ENCODE data around the gene ZNF605. TPM values are rescaled to one million over a fixed set of nuclear protein-coding genes. Genes with fewer than 3 reads are reported as not detected.

Gene ZNF605
- total and polyA plus RNA-seq, 2 donors (not counting 3 experiments of a cell fraction or from before 2014, with no cell fraction given) = 2.4 to 11.3 TPM

DNA sequence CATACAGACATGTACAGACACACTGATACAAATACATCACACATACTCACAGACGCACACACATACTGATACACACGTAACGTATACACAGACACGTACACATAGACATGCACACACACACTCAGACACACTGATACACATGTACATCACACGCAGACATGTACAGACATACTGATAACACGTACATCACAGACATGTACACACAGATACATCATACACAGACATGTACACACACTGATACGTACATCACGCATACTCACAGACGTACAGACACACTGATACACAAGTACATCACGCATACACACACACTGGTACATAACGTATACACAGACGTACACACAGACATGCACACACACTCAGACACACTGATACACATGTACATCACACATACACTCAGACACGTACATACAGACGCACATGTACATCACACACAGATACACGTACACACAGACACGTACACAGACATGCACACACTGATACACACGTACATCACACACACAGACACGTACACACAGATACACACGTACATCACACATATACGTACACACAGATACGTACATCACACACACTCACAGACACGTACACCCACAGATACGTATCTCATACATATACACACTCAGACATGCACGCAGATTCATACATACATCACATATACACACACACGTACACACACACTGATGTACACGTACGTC lies 5.1 kb downstream of the ZNF605 start:
- no peak overlapping the region for H2AFZ ChIP-seq (ENCODE audit: low read depth, low read length)
- no peak overlapping the region for H3K9ac ChIP-seq (replicated peaks; ENCODE audit: extremely low read depth, insufficient read depth, low read length)
- dilution Hi-C loops (cut with MboI; ENCODE audit: extremely low pct_ligation_motif_present, low sequenced_read_pairs) = no loop called here
- TF ChIP-seq, protein P1, sequence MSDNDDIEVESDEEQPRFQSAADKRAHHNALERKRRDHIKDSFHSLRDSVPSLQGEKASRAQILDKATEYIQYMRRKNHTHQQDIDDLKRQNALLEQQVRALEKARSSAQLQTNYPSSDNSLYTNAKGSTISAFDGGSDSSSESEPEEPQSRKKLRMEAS (IDR thresholded peaks at IDR 0.05; ENCODE audit: insufficient read depth, insufficient read length) = no peak
- TF ChIP-seq GATA2 (IDR thresholded peaks at IDR 0.05; ENCODE audit: insufficient read depth, insufficient read length, low read depth, low read length) (no peak), POLR2A (IDR thresholded peaks at IDR 0.05; ENCODE audit: low read depth, low read length) (no peak), POLR2AphosphoS5 (IDR thresholded peaks at IDR 0.05; ENCODE audit: insufficient read depth, low read depth, low read length) (no peak), JUN (IDR thresholded peaks at IDR 0.05; ENCODE audit: borderline replicate concordance, insufficient read depth, insufficient read length, low read depth) (no peak), EZH2 (IDR thresholded peaks at IDR 0.05; ENCODE audit: borderline replicate concordance, low read depth, low read length, severe bottlenecking) (no peak), MYC (IDR thresholded peaks at IDR 0.05; ENCODE audit: low read depth, low read length) (no peak), FOS (IDR thresholded peaks at IDR 0.05; ENCODE audit: borderline replicate concordance, insufficient read depth, low read length) (no peak)
- TF ChIP-seq, protein P2, sequence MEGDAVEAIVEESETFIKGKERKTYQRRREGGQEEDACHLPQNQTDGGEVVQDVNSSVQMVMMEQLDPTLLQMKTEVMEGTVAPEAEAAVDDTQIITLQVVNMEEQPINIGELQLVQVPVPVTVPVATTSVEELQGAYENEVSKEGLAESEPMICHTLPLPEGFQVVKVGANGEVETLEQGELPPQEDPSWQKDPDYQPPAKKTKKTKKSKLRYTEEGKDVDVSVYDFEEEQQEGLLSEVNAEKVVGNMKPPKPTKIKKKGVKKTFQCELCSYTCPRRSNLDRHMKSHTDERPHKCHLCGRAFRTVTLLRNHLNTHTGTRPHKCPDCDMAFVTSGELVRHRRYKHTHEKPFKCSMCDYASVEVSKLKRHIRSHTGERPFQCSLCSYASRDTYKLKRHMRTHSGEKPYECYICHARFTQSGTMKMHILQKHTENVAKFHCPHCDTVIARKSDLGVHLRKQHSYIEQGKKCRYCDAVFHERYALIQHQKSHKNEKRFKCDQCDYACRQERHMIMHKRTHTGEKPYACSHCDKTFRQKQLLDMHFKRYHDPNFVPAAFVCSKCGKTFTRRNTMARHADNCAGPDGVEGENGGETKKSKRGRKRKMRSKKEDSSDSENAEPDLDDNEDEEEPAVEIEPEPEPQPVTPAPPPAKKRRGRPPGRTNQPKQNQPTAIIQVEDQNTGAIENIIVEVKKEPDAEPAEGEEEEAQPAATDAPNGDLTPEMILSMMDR (IDR thresholded peaks at IDR 0.05; ENCODE audit: extremely low read depth in 1 of 2, insufficient read depth in 1 of 2, low read depth in 1 of 2, low read length in 2 of 2) = no peak
- peaks cover 0 to 2% of the 10 kb centered on the region in 2 experiments for H3K36me3 ChIP-seq (ENCODE audit: control insufficient read depth in 2 of 2, extremely low read depth in 1 of 2, insufficient read depth in 2 of 2, low read length in 2 of 2)
- H3K79me2 ChIP-seq (ENCODE audit: control insufficient read depth, insufficient read depth, low read length) = peaks cover 22% of the 10 kb centered on the region
- BruUV-seq (replicated peaks) = no TSS peak
- CTCF ChIA-PET = no interaction called here
- H3K4me1 ChIP-seq (ENCODE audit: control insufficient read depth, extremely low read depth, insufficient read depth, low read length) = peaks cover 8% of the 10 kb centered on the region
- intact Hi-C loops (cut with micrococcal nuclease) = no loop called here
- DNase-seq (ENCODE audit: low read depth, low spot score) (no peak), FAIRE-seq (no peak)
- H4K20me1 ChIP-seq (replicated peaks; ENCODE audit: control insufficient read depth, extremely low read depth, insufficient read depth, low read length) = no peaks in the 10 kb centered on the region
- H3K27ac ChIP-seq (ENCODE audit: insufficient read depth, low read depth, low read length) = no peak overlapping the region
- peaks cover 3% of the 10 kb centered on the region for H3K9me3 ChIP-seq (replicated peaks; ENCODE audit: control insufficient read depth, insufficient read depth, low read length)
- H3K4me2 ChIP-seq (ENCODE audit: insufficient read depth, low read length) = no peak overlapping the region
- no peak overlapping the region for H3K4me3 ChIP-seq (replicated peaks in 1 of 3; ENCODE audit: insufficient read depth in 1 of 3, low read depth in 1 of 3, low read length in 3 of 3)
- POLR2A ChIA-PET = no interaction called here
- H3K27me3 ChIP-seq (ENCODE audit: control insufficient read depth in 2 of 2, insufficient read depth in 2 of 2, low read length in 2 of 2) = no peaks in the 10 kb centered on the region
- no peaks in the 10 kb centered on the region for H3K9me1 ChIP-seq (replicated peaks; ENCODE audit: control insufficient read depth, extremely low read depth, insufficient read depth, low read length)
